Liver (tissue), 9 donors: Measurements from ENCODE around the gene NOS1AP. TPM values are rescaled to one million over a fixed set of nuclear protein-coding genes. Genes with fewer than 3 reads are reported as not detected.

Experiments used
- DNase-seq: peaks from one replicate; pipeline ENCODE4 v3.0.0-alpha.2; 2017; ENCODE audit warnings: low spot score
- H3K27ac ChIP-seq, 2 donors: one replicate each; pipeline ENCODE4 v1.7.0; 2013; ENCODE audit warnings: inconsistent platforms in 2 of 2, low read length in 2 of 2, control low read depth in 1 of 2, low read depth in 1 of 2, mild to moderate bottlenecking in 1 of 2
- H3K27me3 ChIP-seq, 4 donors: one replicate each; pipeline versions ENCODE4 v1.6.1 to v1.7.0; 2013; ENCODE audit warnings: low read length in 3 of 4, inconsistent platforms in 1 of 4, mild to moderate bottlenecking in 1 of 4, moderate library complexity in 1 of 4; ENCODE audit not compliant: control insufficient read depth in 4 of 4, insufficient read depth in 4 of 4
- H3K36me3 ChIP-seq, 4 donors: one replicate each; pipeline versions ENCODE4 v1.6.1 to v1.7.0; 2013; ENCODE audit warnings: low read length in 3 of 4, mild to moderate bottlenecking in 3 of 4, low read depth in 1 of 4, moderate library complexity in 1 of 4; ENCODE audit not compliant: control insufficient read depth in 4 of 4, insufficient read depth in 3 of 4
- H3K4me1 ChIP-seq, 4 donors: one replicate each; pipeline versions ENCODE4 v1.6.1 to v1.7.0; 2013; ENCODE audit warnings: low read length in 3 of 4, mild to moderate bottlenecking in 3 of 4, moderate library complexity in 1 of 4; ENCODE audit not compliant: control insufficient read depth in 4 of 4, insufficient read depth in 4 of 4
- H3K4me3 ChIP-seq, 3 donors: one replicate each; pipeline versions ENCODE4 v1.6.1 to v1.7.0; 2013; ENCODE audit warnings: low read length in 3 of 3, control low read depth in 1 of 3, low read depth in 1 of 3, mild to moderate bottlenecking in 1 of 3
- H3K9ac ChIP-seq, 2 donors: one replicate each; pipeline ENCODE4 v1.7.0; 2013; ENCODE audit warnings: low read length in 2 of 2, mild to moderate bottlenecking in 2 of 2, moderate library complexity in 2 of 2, control low read depth in 1 of 2, low read depth in 1 of 2
- H3K9me3 ChIP-seq, 4 donors: one replicate each; pipeline versions ENCODE4 v1.6.1 to v1.7.0; 2013; ENCODE audit warnings: low read length in 3 of 4; ENCODE audit not compliant: control insufficient read depth in 4 of 4
- EGR1 ChIP-seq, 2 donors: IDR thresholded peaks; 2 replicates each; pipeline ENCODE4 v1.6.1; 2016 to 2018; ENCODE audit warnings: antibody characterized with exemption in 2 of 2, low read depth in 2 of 2
- FOXA1 ChIP-seq: IDR thresholded peaks from 2 replicates; pipeline ENCODE4 v1.6.1; 2016; ENCODE audit warnings: antibody characterized with exemption
- FOXA2 ChIP-seq: IDR thresholded peaks from 2 replicates; pipeline ENCODE4 v1.6.1; 2016; ENCODE audit warnings: antibody characterized with exemption
- HNF4A ChIP-seq, 2 donors: conservative IDR thresholded peaks; 2 replicates each; pipeline ENCODE4 v1.6.1; 2016; ENCODE audit warnings: antibody characterized with exemption in 2 of 2, mild to moderate bottlenecking in 2 of 2
- HNF4G ChIP-seq: IDR thresholded peaks from 2 replicates; pipeline ENCODE4 v1.6.1; 2016; ENCODE audit warnings: antibody characterized with exemption
- RXRA ChIP-seq, 2 donors: IDR thresholded peaks; 2 replicates each; pipeline ENCODE4 v1.6.1; 2017 to 2018; ENCODE audit warnings: antibody characterized with exemption in 2 of 2, mild to moderate bottlenecking in 1 of 2
- SP1 ChIP-seq: IDR thresholded peaks from 2 replicates; pipeline ENCODE4 v1.6.1; 2018; ENCODE audit warnings: antibody characterized with exemption, mild to moderate bottlenecking
- WGBS: extraction: QIAGEN DNeasy Blood & Tissue Kit; methylation state at CpG from one replicate; pipeline ENCODE4 v1.1.7; 2013; 5-methylcytosine and 5-hydroxymethylcytosine counted together
- polyA plus RNA-seq, 2 donors: library from polyadenylated mRNA; stranded (reverse) in 1 of 2; unstranded in 1 of 2; fragments of 200-250 nt in 1 of 2; fragments of >200 nt in 1 of 2; fragmentation: Nextera tagmentation in 1 of 2; extraction: Ambion mirVana in 1 of 2; gene quantifications; one replicate each; pipeline versions ENCODE4 v1.2.1 to v1.2.3, GENCODE V29; 2013 to 2015
- total RNA-seq, 2 donors: library from RNA; depleted of rRNA; stranded (reverse); fragments of >200 nt; gene quantifications; one replicate each; pipeline ENCODE4 v1.2.3, GENCODE V29; 2014
- TF ChIP-seq, protein P1 (sequence below): IDR thresholded peaks from 2 replicates; pipeline ENCODE4 v1.6.1; 2016; ENCODE audit warnings: antibody characterized with exemption
- TF ChIP-seq, protein P2 (sequence below): IDR thresholded peaks from 2 replicates; pipeline ENCODE4 v1.6.1; 2016; ENCODE audit warnings: antibody characterized with exemption
- TF ChIP-seq, protein P3 (sequence below): fragments of 150-350 bp; IDR thresholded peaks from 2 replicates; pipeline ENCODE4 v1.5.1; 2017; ENCODE audit warnings: improper control_type of control experiment, low read depth, low read length; ENCODE audit not compliant: missing input control
- TF ChIP-seq, protein P4 (sequence below): IDR thresholded peaks from 2 replicates; pipeline ENCODE4 v1.6.1; 2016; ENCODE audit warnings: antibody characterized with exemption
- TF ChIP-seq, protein P5 (sequence below): IDR thresholded peaks from 2 replicates; pipeline ENCODE4 v1.6.1; 2016; ENCODE audit warnings: antibody characterized with exemption, mild to moderate bottlenecking
- donor health status: healthy.
- donor health status: healthy.
- donor health status: healthy.
- donor health status: healthy.
- donor health status: healthy.

The NOS1AP gene
- total and polyA plus RNA-seq, 4 donors = 1.4 to 13.0 (median 4.5) TPM

DNA sequence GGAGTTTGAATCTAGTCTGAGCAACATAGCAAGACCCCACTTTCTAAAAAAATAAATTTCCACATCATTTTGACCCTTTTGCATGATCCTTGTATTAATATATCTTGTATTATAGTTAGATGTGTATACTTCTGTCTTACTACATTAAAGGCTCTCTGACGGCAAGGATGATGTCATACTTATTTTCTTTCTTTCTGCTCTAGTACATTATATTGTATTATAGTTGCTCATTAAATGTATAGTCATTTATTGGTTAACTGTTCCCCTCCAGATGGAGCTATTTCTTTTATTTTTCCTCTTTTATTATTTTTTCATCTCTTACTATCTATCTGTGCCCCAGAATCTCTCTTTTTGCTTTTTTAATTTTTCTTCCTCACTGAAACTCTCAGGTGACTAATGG is 30.9 kb upstream of the NOS1AP start:
- no peaks in the 10 kb centered on the region for H3K9me3 ChIP-seq
- TF ChIP-seq, protein P1, sequence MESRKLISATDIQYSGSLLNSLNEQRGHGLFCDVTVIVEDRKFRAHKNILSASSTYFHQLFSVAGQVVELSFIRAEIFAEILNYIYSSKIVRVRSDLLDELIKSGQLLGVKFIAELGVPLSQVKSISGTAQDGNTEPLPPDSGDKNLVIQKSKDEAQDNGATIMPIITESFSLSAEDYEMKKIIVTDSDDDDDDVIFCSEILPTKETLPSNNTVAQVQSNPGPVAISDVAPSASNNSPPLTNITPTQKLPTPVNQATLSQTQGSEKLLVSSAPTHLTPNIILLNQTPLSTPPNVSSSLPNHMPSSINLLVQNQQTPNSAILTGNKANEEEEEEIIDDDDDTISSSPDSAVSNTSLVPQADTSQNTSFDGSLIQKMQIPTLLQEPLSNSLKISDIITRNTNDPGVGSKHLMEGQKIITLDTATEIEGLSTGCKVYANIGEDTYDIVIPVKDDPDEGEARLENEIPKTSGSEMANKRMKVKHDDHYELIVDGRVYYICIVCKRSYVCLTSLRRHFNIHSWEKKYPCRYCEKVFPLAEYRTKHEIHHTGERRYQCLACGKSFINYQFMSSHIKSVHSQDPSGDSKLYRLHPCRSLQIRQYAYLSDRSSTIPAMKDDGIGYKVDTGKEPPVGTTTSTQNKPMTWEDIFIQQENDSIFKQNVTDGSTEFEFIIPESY = no peak
- TF ChIP-seq, protein P2, sequence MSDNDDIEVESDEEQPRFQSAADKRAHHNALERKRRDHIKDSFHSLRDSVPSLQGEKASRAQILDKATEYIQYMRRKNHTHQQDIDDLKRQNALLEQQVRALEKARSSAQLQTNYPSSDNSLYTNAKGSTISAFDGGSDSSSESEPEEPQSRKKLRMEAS = no peak
- H3K4me3 ChIP-seq = no peak overlapping the region
- H3K4me1 ChIP-seq = no peaks in the 10 kb centered on the region
- H3K27me3 ChIP-seq = peaks cover 0 to 3% (median 0%) of the 10 kb centered on the region in 4 donors
- no peak for DNase-seq
- no peak overlapping the region for H3K27ac ChIP-seq
- no peaks in the 10 kb centered on the region for H3K36me3 ChIP-seq
- no peak overlapping the region for H3K9ac ChIP-seq
- 79% methylated on average over 1 of the region's 1 CpG for WGBS

DNA sequence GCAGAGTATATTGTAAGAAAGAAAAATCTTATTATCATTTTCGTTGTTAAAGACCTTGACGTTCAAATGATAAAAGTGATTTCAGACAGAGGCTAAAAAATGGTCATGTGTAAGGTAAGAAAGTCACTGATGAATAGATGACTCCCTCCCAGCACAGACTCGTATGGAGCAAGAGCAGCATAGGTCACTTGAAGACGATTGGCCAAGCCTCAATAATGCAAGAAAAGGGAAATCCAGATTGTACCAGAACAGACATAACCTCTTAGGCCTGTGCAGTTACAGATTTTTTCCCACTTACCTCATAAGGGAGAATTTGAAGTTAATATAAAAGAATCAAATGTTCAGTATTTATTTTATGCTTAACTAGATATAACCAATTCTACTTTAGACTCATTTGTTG is 29.5 kb upstream of the NOS1AP start:
- H3K9me3 ChIP-seq = no peaks in the 10 kb centered on the region
- WGBS = 73% methylated on average over 4 of the region's 4 CpGs

More for the DNA sequence above, 29.5 kb upstream of the NOS1AP start:
- Histone ChIP-seq H3K4me1 (no peaks in the 10 kb centered on the region), H3K27me3 (no peaks in the 10 kb centered on the region), H3K4me3 (no peak overlapping the region), H3K36me3 (no peaks in the 10 kb centered on the region), H3K9ac (no peak overlapping the region), H3K27ac (no peak overlapping the region)
- TF ChIP-seq HNF4G = no peak
- TF ChIP-seq, protein P3, sequence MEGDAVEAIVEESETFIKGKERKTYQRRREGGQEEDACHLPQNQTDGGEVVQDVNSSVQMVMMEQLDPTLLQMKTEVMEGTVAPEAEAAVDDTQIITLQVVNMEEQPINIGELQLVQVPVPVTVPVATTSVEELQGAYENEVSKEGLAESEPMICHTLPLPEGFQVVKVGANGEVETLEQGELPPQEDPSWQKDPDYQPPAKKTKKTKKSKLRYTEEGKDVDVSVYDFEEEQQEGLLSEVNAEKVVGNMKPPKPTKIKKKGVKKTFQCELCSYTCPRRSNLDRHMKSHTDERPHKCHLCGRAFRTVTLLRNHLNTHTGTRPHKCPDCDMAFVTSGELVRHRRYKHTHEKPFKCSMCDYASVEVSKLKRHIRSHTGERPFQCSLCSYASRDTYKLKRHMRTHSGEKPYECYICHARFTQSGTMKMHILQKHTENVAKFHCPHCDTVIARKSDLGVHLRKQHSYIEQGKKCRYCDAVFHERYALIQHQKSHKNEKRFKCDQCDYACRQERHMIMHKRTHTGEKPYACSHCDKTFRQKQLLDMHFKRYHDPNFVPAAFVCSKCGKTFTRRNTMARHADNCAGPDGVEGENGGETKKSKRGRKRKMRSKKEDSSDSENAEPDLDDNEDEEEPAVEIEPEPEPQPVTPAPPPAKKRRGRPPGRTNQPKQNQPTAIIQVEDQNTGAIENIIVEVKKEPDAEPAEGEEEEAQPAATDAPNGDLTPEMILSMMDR = no peak
- TF ChIP-seq FOXA2 = no peak
- TF ChIP-seq, protein P4, sequence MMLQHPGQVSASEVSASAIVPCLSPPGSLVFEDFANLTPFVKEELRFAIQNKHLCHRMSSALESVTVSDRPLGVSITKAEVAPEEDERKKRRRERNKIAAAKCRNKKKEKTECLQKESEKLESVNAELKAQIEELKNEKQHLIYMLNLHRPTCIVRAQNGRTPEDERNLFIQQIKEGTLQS = no peak
- TF ChIP-seq, protein P1 = no peak
- no peak for TF ChIP-seq RXRA (IDR thresholded peaks at IDR 0.05)
- TF ChIP-seq, protein P5, sequence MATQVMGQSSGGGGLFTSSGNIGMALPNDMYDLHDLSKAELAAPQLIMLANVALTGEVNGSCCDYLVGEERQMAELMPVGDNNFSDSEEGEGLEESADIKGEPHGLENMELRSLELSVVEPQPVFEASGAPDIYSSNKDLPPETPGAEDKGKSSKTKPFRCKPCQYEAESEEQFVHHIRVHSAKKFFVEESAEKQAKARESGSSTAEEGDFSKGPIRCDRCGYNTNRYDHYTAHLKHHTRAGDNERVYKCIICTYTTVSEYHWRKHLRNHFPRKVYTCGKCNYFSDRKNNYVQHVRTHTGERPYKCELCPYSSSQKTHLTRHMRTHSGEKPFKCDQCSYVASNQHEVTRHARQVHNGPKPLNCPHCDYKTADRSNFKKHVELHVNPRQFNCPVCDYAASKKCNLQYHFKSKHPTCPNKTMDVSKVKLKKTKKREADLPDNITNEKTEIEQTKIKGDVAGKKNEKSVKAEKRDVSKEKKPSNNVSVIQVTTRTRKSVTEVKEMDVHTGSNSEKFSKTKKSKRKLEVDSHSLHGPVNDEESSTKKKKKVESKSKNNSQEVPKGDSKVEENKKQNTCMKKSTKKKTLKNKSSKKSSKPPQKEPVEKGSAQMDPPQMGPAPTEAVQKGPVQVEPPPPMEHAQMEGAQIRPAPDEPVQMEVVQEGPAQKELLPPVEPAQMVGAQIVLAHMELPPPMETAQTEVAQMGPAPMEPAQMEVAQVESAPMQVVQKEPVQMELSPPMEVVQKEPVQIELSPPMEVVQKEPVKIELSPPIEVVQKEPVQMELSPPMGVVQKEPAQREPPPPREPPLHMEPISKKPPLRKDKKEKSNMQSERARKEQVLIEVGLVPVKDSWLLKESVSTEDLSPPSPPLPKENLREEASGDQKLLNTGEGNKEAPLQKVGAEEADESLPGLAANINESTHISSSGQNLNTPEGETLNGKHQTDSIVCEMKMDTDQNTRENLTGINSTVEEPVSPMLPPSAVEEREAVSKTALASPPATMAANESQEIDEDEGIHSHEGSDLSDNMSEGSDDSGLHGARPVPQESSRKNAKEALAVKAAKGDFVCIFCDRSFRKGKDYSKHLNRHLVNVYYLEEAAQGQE = no peak
- TF ChIP-seq HNF4A (conservative IDR thresholded peaks at IDR 0.05) = no peak
- TF ChIP-seq SP1 = no peak
- no peak for TF ChIP-seq EGR1 (IDR thresholded peaks at IDR 0.05; ENCODE audit: low read depth in 2 of 2)
- no peak for TF ChIP-seq FOXA1
- DNase-seq = no peak
